HEK293 (cell line): ENCODE results near the gene YIPF1.

Source experiments
- CTCF ChIA-PET: fragments of 350-600 bp; formaldehyde crosslinking; extraction: SDS; loops from one replicate; lab custom pipeline; 2021; ENCODE audit warnings: antibody characterized with exemption; lab: Yijun Ruan, JAX
- POLR2A ChIA-PET: fragments of 300-600 bp; formaldehyde crosslinking; extraction: SDS; loops from one replicate; lab custom pipeline; 2020; ENCODE audit warnings: antibody characterized with exemption, inconsistent platforms; lab: Yijun Ruan, JAX
- H3K27ac ChIP-seq: fragments of 200-500 bp; sonication (Bioruptor generic); 2 replicates; pipeline ENCODE4 v1.5.1; 2014; ENCODE audit warnings: low read depth, low read length, control low read depth, inconsistent platforms; ENCODE audit errors: extremely low read depth
- H3K36me3 ChIP-seq, 2 experiments: fragments of 200-500 bp in 1 of 2; sonication (Bioruptor generic) in 1 of 2; 1 replicate in 1 of 2; 2 replicates in 1 of 2; pipeline ENCODE4 v1.5.1; 2014 to 2017; ENCODE audit warnings: inconsistent platforms in 2 of 2, low read length in 2 of 2; ENCODE audit not compliant: control insufficient read depth in 2 of 2, insufficient read depth in 1 of 2
- H3K4me1 ChIP-seq: fragments of 200-500 bp; sonication (Bioruptor generic); 2 replicates; pipeline ENCODE4 v1.5.1; 2014; ENCODE audit warnings: mild to moderate bottlenecking, low read length, inconsistent platforms; ENCODE audit not compliant: control insufficient read depth, insufficient read depth
- H3K4me3 ChIP-seq: 2 replicates; pipeline ENCODE4 v1.5.1; 2011; ENCODE audit warnings: low read depth, mild to moderate bottlenecking, control low read depth, low read length, moderate library complexity
- H3K9me3 ChIP-seq: fragments of 200-500 bp; sonication (Bioruptor generic); 2 replicates; pipeline ENCODE4 v1.5.1; 2014; ENCODE audit warnings: low read depth, low read length, inconsistent platforms; ENCODE audit not compliant: control insufficient read depth, insufficient read depth
- ATF2 ChIP-seq: fragments of 450-650 bp; formaldehyde crosslinking; IDR thresholded peaks from 2 replicates; pipeline ENCODE4 v1.5.1; 2016; ENCODE audit warnings: missing biosample characterization, missing genetic modification characterization, low read depth
- ELK4 ChIP-seq: IDR thresholded peaks from 2 replicates; pipeline ENCODE4 v1.6.1; 2011; ENCODE audit warnings: mild to moderate bottlenecking, low read depth, low read length, borderline replicate concordance
- GFI1B ChIP-seq: fragments of 450-650 bp; formaldehyde crosslinking; IDR thresholded peaks from 2 replicates; pipeline ENCODE4 v1.5.1; 2016; ENCODE audit warnings: missing biosample characterization, missing genetic modification characterization
- HOXD13 ChIP-seq: sonication (generic); formaldehyde crosslinking; IDR thresholded peaks from 2 replicates; pipeline ENCODE4 v1.8.0; 2022; ENCODE audit warnings: missing genetic modification reagents, borderline replicate concordance
- PBX3 ChIP-seq: sonication (generic); formaldehyde crosslinking; IDR thresholded peaks from 2 replicates; pipeline ENCODE4 v1.8.1; 2022; ENCODE audit warnings: mild to moderate bottlenecking, moderate library complexity, missing genetic modification reagents
- PRDM6 ChIP-seq: fragments of 450-650 bp; formaldehyde crosslinking; IDR thresholded peaks from 2 replicates; pipeline ENCODE4 v1.5.1; 2017; ENCODE audit warnings: missing biosample characterization, missing genetic modification characterization
- SP3 ChIP-seq: fragments of 450-650 bp; formaldehyde crosslinking; IDR thresholded peaks from 2 replicates; pipeline ENCODE4 v1.5.1; 2016; ENCODE audit warnings: missing biosample characterization, missing genetic modification characterization
- ZBTB10 ChIP-seq: fragments of 450-650 bp; formaldehyde crosslinking; IDR thresholded peaks from 2 replicates; pipeline ENCODE4 v1.5.1; 2016; ENCODE audit warnings: missing biosample characterization, missing genetic modification characterization
- ZBTB7A ChIP-seq: fragments of 450-650 bp; formaldehyde crosslinking; IDR thresholded peaks from 2 replicates; pipeline ENCODE4 v1.5.1; 2016; ENCODE audit warnings: low read depth, missing biosample characterization, missing genetic modification characterization
- ZNF19 ChIP-seq: fragments of 450-650 bp; formaldehyde crosslinking; IDR thresholded peaks from 2 replicates; pipeline ENCODE4; 2016; ENCODE audit warnings: missing biosample characterization, missing genetic modification characterization, low read depth
- ZNF266 ChIP-seq: fragments of 450-650 bp; formaldehyde crosslinking; IDR thresholded peaks from 2 replicates; pipeline ENCODE4 v1.5.1; 2016; ENCODE audit warnings: missing biosample characterization, missing genetic modification characterization, low read depth
- ZNF311 ChIP-seq: fragments of 450-650 bp; formaldehyde crosslinking; IDR thresholded peaks from 2 replicates; pipeline ENCODE4 v1.5.1; 2017; ENCODE audit warnings: missing biosample characterization, missing genetic modification characterization, borderline replicate concordance
- ZNF324 ChIP-seq: fragments of 450-650 bp; formaldehyde crosslinking; IDR thresholded peaks from 2 replicates; pipeline ENCODE4 v1.5.1; 2016; ENCODE audit warnings: missing biosample characterization, missing genetic modification characterization
- ZNF335 ChIP-seq: fragments of 450-650 bp; formaldehyde crosslinking; conservative IDR thresholded peaks from 2 replicates; pipeline ENCODE4 v1.5.1; 2016; ENCODE audit warnings: missing biosample characterization, missing genetic modification characterization
- ZNF366 ChIP-seq: fragments of 450-650 bp; formaldehyde crosslinking; conservative IDR thresholded peaks from 2 replicates; pipeline ENCODE4 v1.5.1; 2016; ENCODE audit warnings: missing biosample characterization, missing genetic modification characterization
- ZNF449 ChIP-seq: fragments of 450-650 bp; formaldehyde crosslinking; IDR thresholded peaks from 2 replicates; pipeline ENCODE4 v1.5.1; 2017; ENCODE audit warnings: missing biosample characterization, mild to moderate bottlenecking, missing genetic modification characterization, moderate library complexity
- ZNF521 ChIP-seq: fragments of 450-650 bp; formaldehyde crosslinking; IDR thresholded peaks from 2 replicates; pipeline ENCODE4 v1.5.1; 2017; ENCODE audit warnings: missing biosample characterization, mild to moderate bottlenecking, missing genetic modification characterization
- ZNF529 ChIP-seq: fragments of 450-650 bp; formaldehyde crosslinking; IDR thresholded peaks from 2 replicates; pipeline ENCODE4 v1.5.1; 2017; ENCODE audit warnings: missing genetic modification characterization, missing biosample characterization; ENCODE audit not compliant: insufficient replicate concordance
- ZNF692 ChIP-seq: fragments of 450-650 bp; formaldehyde crosslinking; IDR thresholded peaks from 2 replicates; pipeline ENCODE4 v1.5.1; 2016; ENCODE audit warnings: missing biosample characterization, missing genetic modification characterization
- ZNF837 ChIP-seq: fragments of 450-650 bp; formaldehyde crosslinking; IDR thresholded peaks from 2 replicates; pipeline ENCODE4 v1.5.1; 2016; ENCODE audit warnings: missing biosample characterization, missing genetic modification characterization

YIPF1 gene

GRCh38 chr1:53833393-53833792 lies 56.2 kb downstream of the YIPF1 start:
- no peaks in the 10 kb centered on the region for H3K9me3 ChIP-seq
- CTCF ChIA-PET: interaction anchor here (0.8 kb wide), 1 partner anchor 28 kb away, joined by 5 read pairs; no protein-coding TSS in a partner anchor
- H3K4me3 ChIP-seq: no peak overlapping the region
- H3K27ac ChIP-seq: no peak overlapping the region
- no peaks in the 10 kb centered on the region for H3K4me1 ChIP-seq
- POLR2A ChIA-PET: no interaction called here
- TF ChIP-seq HOXD13 (CRISPR knock-in tag) (no peak), ATF2 (tag by site-specific recombination) (peak; percentile 77)
- peaks cover 7 to 30% of the 10 kb centered on the region in 2 experiments; a peak in 2 of 3 replicates for H3K36me3 ChIP-seq

GRCh38 chr1:53826367-53826766 lies 63.2 kb downstream of the YIPF1 start:
- Histone ChIP-seq H3K4me3 (no peak overlapping the region), H3K9me3 (no peaks in the 10 kb centered on the region), H3K27ac (no peak overlapping the region), H3K36me3 (peaks cover 36 to 72% of the 10 kb centered on the region in 2 experiments), H3K4me1 (no peaks in the 10 kb centered on the region)
- no peak for TF ChIP-seq SP3 (tag by site-specific recombination)
- TF ChIP-seq ZNF837 (tag by site-specific recombination): no peak
- TF ChIP-seq PBX3 (CRISPR knock-in tag): no peak
- no peak for TF ChIP-seq ELK4
- TF ChIP-seq PRDM6: no peak
- TF ChIP-seq ZNF529 (tag by site-specific recombination): no peak
- TF ChIP-seq ZNF324 (tag by site-specific recombination): no peak
- ChIA-PET CTCF (interaction anchor here (0.6 to 2.0 kb wide), 6 partner anchors 12 to 625 kb away, joined by 3 to 5 read pairs (median 4); partner anchors contain the start of gene NDC1), POLR2A (no interaction called here)

GRCh38 chr1:53825306-53825705 lies 64.3 kb downstream of the YIPF1 start:
- Histone ChIP-seq H3K4me3 (no peak overlapping the region), H3K36me3 (peaks cover 40 to 74% of the 10 kb centered on the region in 2 experiments), H3K9me3 (no peaks in the 10 kb centered on the region), H3K4me1 (no peaks in the 10 kb centered on the region), H3K27ac (no peak overlapping the region)
- CTCF ChIA-PET: interaction anchor here (0.6 to 1.1 kb wide), 2 partner anchors 66 to 340 kb away, joined by 3 read pairs; no protein-coding TSS in a partner anchor
- POLR2A ChIA-PET: no interaction called here
- no peak for TF ChIP-seq ZNF335 (tag by site-specific recombination)
- no peak for TF ChIP-seq ZBTB7A (tag by site-specific recombination)
- no peak for TF ChIP-seq ZNF449 (tag by site-specific recombination)
- no peak for TF ChIP-seq ZBTB10
- no peak for TF ChIP-seq ZNF19 (tag by site-specific recombination)
- TF ChIP-seq GFI1B (tag by site-specific recombination): no peak
- no peak for TF ChIP-seq ZNF311 (tag by site-specific recombination)
- TF ChIP-seq ZNF366: no peak
- TF ChIP-seq ZNF521 (tag by site-specific recombination): no peak
- TF ChIP-seq ZNF692 (tag by site-specific recombination): no peak
- TF ChIP-seq ZNF266: no peak
